Right hindlimb (tissue), 1 donor: Measurements from ENCODE around the gene SLC2A4RG.

ENCODE experiments used
- DNase-seq: peaks from one replicate; pipeline ENCODE4 v3.0.0-alpha.2; 2018

Gene SLC2A4RG

GRCh38 chr20:63741676-63742380, 2.3 kb downstream of the SLC2A4RG start:
- DNase-seq, result peak; percentile 34

- DNase-seq, result peak; percentile 21
Measured at GRCh38 chr20:63742381-63743024, 2.9 kb downstream of the SLC2A4RG start.

GRCh38 chr20:63743210-63743970, 3.8 kb downstream of the SLC2A4RG start:
- no peak for DNase-seq

- no peak for DNase-seq
Measured at GRCh38 chr20:63744158-63744557, 4.6 kb downstream of the SLC2A4RG start.

- DNase-seq, result peak; percentile 30
Measured at GRCh38 chr20:63744574-63745423, 5.2 kb downstream of the SLC2A4RG start.

- no peak for DNase-seq
Measured at GRCh38 chr20:63745424-63745805, 5.8 kb downstream of the SLC2A4RG start.

GRCh38 chr20:63745961-63746731, 6.6 kb downstream of the SLC2A4RG start:
- DNase-seq, result peak; percentile 22

GRCh38 chr20:63746751-63747315, 7.3 kb downstream of the SLC2A4RG start:
- DNase-seq, result peak; percentile 17

GRCh38 chr20:63747622-63748069, 8.1 kb downstream of the SLC2A4RG start:
- DNase-seq, result peak; percentile 22

- DNase-seq, result peak; percentile 34
Measured at GRCh38 chr20:63748070-63748933, 8.7 kb downstream of the SLC2A4RG start.

GRCh38 chr20:63748934-63749270, 9.3 kb downstream of the SLC2A4RG start:
- no peak for DNase-seq

GRCh38 chr20:63749597-63750508, 10.3 kb downstream of the SLC2A4RG start:
- peak; percentile 30 for DNase-seq

GRCh38 chr20:63750807-63751470, 11.4 kb downstream of the SLC2A4RG start:
- peak; percentile 17 for DNase-seq

GRCh38 chr20:63751471-63752271, 12.1 kb downstream of the SLC2A4RG start:
- DNase-seq, result peak; percentile 35

- no peak for DNase-seq
Measured at GRCh38 chr20:63752411-63753101, 13.0 kb downstream of the SLC2A4RG start.

- no peak for DNase-seq
Measured at GRCh38 chr20:63753381-63753780, 13.8 kb downstream of the SLC2A4RG start.

- no peak for DNase-seq
Measured at GRCh38 chr20:63754008-63754407, 14.4 kb downstream of the SLC2A4RG start.
